ENCODE measurements around the gene PSMF1. TPM values are rescaled to one million over a fixed set of nuclear protein-coding genes. Genes with fewer than 3 reads are reported as not detected.

PSMF1 gene
- polyA plus RNA-seq, 1 donor from 2014 or later: 236 TPM

DNA sequence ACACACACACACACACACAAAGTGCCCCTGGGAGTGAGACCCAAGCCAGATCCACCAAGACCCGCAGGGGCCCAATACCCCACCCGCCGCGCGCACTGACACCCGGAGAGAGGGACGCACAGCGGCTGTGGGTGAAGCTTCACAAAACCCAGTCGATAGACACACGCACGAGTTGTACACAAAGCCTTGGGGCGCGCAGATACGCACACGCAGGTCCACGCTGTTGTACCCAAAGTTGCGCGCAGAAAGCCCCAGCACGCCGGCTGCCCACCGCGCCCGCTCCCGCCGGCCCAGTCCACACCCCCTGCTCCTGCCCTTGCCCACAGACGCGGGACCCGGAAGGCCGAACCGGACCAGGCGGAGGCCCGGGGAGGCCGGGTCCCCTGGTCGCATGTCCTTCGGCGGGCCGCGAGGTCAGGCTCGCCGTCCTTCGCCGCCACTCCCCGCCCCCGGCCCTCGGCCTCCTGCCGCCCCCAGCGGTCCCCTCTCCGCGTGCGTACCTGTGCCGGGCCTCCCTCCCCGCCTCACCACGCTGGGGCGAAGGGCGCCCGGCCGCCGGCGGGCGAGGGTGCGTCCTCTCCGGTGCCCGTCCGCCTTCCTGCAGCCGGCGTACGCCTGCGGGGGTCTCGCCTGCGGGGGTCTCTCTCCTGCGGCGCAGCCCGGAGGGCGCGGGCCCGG, 66.4 kb downstream of the PSMF1 start, which contains the start of gene TMEM74B:
Gene TMEM74B (minus strand): TSS at position 344 of the 678 bp plus-strand sequence. CDS start 1,180 bp downstream, outside the sequence.
- Histone ChIP-seq H3K9me2 (ENCODE audit: insufficient read depth, low read length) (no peaks in the 10 kb centered on the region), H3K27me3 (ENCODE audit: insufficient read depth, low read depth, low read length) (peaks cover 8% of the 10 kb centered on the region), H3K27ac (ENCODE audit: low read length) (no peak within 1 kb of the TSS), H3K9ac (ENCODE audit: low read length) (peak within 1 kb of the TSS; percentile 65), H3F3A (ENCODE audit: insufficient read depth, low read length, poor library complexity, severe bottlenecking) (no peaks in the 10 kb centered on the region), H3K36me3 (ENCODE audit: insufficient read depth, low read length) (no peaks in the 10 kb centered on the region), H3K4me3 (ENCODE audit: low read length) (peak within 1 kb of the TSS; percentile 79), H3K4me2 (ENCODE audit: low read length) (peak within 1 kb of the TSS; percentile 73), H2AFZ (ENCODE audit: low read depth, low read length) (peak within 1 kb of the TSS; percentile 21), H3K79me2 (replicated peaks; ENCODE audit: insufficient read depth, low read length) (no peaks in the 10 kb centered on the region), H3K9me3 (ENCODE audit: low read length) (no peaks in the 10 kb centered on the region), H4K20me1 (ENCODE audit: insufficient read depth) (no peaks in the 10 kb centered on the region)
- TF ChIP-seq EP300 (conservative IDR thresholded peaks at IDR 0.05; ENCODE audit: poor library complexity, severe bottlenecking): no peak
- TF ChIP-seq MXI1 (conservative IDR thresholded peaks at IDR 0.05; ENCODE audit: poor library complexity, severe bottlenecking): peak; percentile 58

DNA sequence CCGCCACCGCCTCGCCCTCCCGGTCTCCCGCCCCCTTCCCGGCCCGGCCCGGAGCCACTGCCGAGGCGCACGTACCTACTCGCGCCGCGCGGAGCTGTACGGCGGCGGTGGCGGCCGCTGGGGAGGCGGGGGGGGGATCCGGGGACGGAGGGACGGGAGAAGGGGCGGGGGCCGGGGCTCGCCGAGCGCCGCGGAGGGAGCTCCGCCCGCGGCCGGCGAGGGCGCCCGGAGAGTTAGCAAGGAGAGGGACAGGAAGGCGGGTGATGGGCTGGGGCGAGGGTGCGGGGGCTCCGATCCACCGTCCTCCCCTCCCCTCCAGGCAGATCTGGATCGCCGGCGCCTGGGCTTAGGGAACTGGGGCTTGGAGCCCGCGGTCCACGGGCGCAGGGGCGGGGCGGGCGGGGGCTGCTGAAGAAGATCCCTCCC, 66.9 kb downstream of the PSMF1 start:
- peak overlapping the region; percentile 79 for H3K4me3 ChIP-seq (ENCODE audit: low read length)
- H3K36me3 ChIP-seq (ENCODE audit: insufficient read depth, low read length): no peaks in the 10 kb centered on the region
- no peaks in the 10 kb centered on the region for H3K79me2 ChIP-seq (replicated peaks; ENCODE audit: insufficient read depth, low read length)
- H3K9me2 ChIP-seq (ENCODE audit: insufficient read depth, low read length): no peaks in the 10 kb centered on the region
- H3K27ac ChIP-seq (ENCODE audit: low read length): no peak overlapping the region
- TF ChIP-seq SMC3 (conservative IDR thresholded peaks at IDR 0.05; ENCODE audit: poor library complexity) (no peak), EZH2 (IDR thresholded peaks at IDR 0.05; ENCODE audit: borderline replicate concordance, insufficient read depth, low read length, poor library complexity, severe bottlenecking) (no peak), TAF1 (IDR thresholded peaks at IDR 0.05; ENCODE audit: low read depth) (no peak), EP300 (conservative IDR thresholded peaks at IDR 0.05; ENCODE audit: poor library complexity, severe bottlenecking) (no peak), POLR2AphosphoS5 (IDR thresholded peaks at IDR 0.05) (no peak), MXI1 (conservative IDR thresholded peaks at IDR 0.05; ENCODE audit: poor library complexity, severe bottlenecking) (no peak), RAD21 (conservative IDR thresholded peaks at IDR 0.05) (no peak)
- TF ChIP-seq, protein P1, sequence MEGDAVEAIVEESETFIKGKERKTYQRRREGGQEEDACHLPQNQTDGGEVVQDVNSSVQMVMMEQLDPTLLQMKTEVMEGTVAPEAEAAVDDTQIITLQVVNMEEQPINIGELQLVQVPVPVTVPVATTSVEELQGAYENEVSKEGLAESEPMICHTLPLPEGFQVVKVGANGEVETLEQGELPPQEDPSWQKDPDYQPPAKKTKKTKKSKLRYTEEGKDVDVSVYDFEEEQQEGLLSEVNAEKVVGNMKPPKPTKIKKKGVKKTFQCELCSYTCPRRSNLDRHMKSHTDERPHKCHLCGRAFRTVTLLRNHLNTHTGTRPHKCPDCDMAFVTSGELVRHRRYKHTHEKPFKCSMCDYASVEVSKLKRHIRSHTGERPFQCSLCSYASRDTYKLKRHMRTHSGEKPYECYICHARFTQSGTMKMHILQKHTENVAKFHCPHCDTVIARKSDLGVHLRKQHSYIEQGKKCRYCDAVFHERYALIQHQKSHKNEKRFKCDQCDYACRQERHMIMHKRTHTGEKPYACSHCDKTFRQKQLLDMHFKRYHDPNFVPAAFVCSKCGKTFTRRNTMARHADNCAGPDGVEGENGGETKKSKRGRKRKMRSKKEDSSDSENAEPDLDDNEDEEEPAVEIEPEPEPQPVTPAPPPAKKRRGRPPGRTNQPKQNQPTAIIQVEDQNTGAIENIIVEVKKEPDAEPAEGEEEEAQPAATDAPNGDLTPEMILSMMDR (IDR thresholded peaks at IDR 0.05; ENCODE audit: poor library complexity, severe bottlenecking): no peak
- TF ChIP-seq, protein P2, sequence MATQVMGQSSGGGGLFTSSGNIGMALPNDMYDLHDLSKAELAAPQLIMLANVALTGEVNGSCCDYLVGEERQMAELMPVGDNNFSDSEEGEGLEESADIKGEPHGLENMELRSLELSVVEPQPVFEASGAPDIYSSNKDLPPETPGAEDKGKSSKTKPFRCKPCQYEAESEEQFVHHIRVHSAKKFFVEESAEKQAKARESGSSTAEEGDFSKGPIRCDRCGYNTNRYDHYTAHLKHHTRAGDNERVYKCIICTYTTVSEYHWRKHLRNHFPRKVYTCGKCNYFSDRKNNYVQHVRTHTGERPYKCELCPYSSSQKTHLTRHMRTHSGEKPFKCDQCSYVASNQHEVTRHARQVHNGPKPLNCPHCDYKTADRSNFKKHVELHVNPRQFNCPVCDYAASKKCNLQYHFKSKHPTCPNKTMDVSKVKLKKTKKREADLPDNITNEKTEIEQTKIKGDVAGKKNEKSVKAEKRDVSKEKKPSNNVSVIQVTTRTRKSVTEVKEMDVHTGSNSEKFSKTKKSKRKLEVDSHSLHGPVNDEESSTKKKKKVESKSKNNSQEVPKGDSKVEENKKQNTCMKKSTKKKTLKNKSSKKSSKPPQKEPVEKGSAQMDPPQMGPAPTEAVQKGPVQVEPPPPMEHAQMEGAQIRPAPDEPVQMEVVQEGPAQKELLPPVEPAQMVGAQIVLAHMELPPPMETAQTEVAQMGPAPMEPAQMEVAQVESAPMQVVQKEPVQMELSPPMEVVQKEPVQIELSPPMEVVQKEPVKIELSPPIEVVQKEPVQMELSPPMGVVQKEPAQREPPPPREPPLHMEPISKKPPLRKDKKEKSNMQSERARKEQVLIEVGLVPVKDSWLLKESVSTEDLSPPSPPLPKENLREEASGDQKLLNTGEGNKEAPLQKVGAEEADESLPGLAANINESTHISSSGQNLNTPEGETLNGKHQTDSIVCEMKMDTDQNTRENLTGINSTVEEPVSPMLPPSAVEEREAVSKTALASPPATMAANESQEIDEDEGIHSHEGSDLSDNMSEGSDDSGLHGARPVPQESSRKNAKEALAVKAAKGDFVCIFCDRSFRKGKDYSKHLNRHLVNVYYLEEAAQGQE (IDR thresholded peaks at IDR 0.05; ENCODE audit: borderline replicate concordance): no peak
- H3K9me3 ChIP-seq (ENCODE audit: low read length): no peaks in the 10 kb centered on the region
- H4K20me1 ChIP-seq (ENCODE audit: insufficient read depth): no peaks in the 10 kb centered on the region
- no peak overlapping the region for H2AFZ ChIP-seq (ENCODE audit: low read depth, low read length)
- H3K27me3 ChIP-seq (ENCODE audit: insufficient read depth, low read depth, low read length): peaks cover 8% of the 10 kb centered on the region
- no peak overlapping the region for H3K4me2 ChIP-seq (ENCODE audit: low read length)
- H3K9ac ChIP-seq (ENCODE audit: low read length): peak overlapping the region; percentile 65
- no peaks in the 10 kb centered on the region for H3F3A ChIP-seq (ENCODE audit: insufficient read depth, low read length, poor library complexity, severe bottlenecking)
